ENCODE data around the gene PCDHGA6. TPM values are rescaled to one million over a fixed set of nuclear protein-coding genes. Genes with fewer than 3 reads are reported as not detected.
"Not testable (repeated sequence)": the region's sequence is repeated elsewhere in the genome, so short reads cannot be mapped to it uniquely, and the experiment has no call there.

PCDHGA6 gene
- total and polyA plus RNA-seq, 7 donors: 0.03 to 2.5 (median 1.3) TPM

GRCh38 chr5:141397756-141398551 is 24.3 kb downstream of the PCDHGA6 start, which contains the start of gene PCDHGB5:
Gene PCDHGB5 (plus strand): TSS chr5:141397947. CDS start chr5:141398128, 181 bp downstream.
- intact Hi-C loops (cut with DNase I); H3K9me3 ChIP-seq; H3K36me3 ChIP-seq (ENCODE audit: insufficient read depth in 1 of 2, low read depth in 1 of 2); H3K4me1 ChIP-seq: not testable (repeated sequence)
- peak within 1 kb of the TSS; percentile 51 for H3K27ac ChIP-seq
- ATAC-seq: peak; percentile 90 to 95 (median 93)
- 7 to 9% (median 8%) methylated on average over 21 to 25 of the region's 43 CpGs for WGBS, 3 donors
- H3K27me3 ChIP-seq (ENCODE audit: insufficient read depth in 3 of 3, low read length in 2 of 3): peaks cover 0 to 48% (median 12%) of the 10 kb centered on the region in 3 donors
- DNase-seq: peak; percentile 46 to 72
- H3K4me3 ChIP-seq: peak within 1 kb of the TSS; percentile 63
- TF ChIP-seq CTCF (IDR thresholded peaks at IDR 0.05): peak; percentile 71

GRCh38 chr5:141398608-141399007 is 24.9 kb downstream of the PCDHGA6 start:
- H3K27me3 ChIP-seq (ENCODE audit: insufficient read depth in 3 of 3, low read length in 2 of 3): peaks cover 0 to 50% (median 16%) of the 10 kb centered on the region in 3 donors
- no peaks in the 10 kb centered on the region for H3K36me3 ChIP-seq (ENCODE audit: insufficient read depth in 1 of 2, low read depth in 1 of 2)
- DNase-seq: peak in 1 of 2 donors; percentile 52
- peaks cover 4% of the 10 kb centered on the region for H3K9me3 ChIP-seq
- peaks cover 4% of the 10 kb centered on the region for H3K4me1 ChIP-seq
- peak; percentile 55 to 80 (median 66) for ATAC-seq
- peak overlapping the region; percentile 42 for H3K4me3 ChIP-seq
- peak; percentile 10 for TF ChIP-seq CTCF (IDR thresholded peaks at IDR 0.05)
- intact Hi-C loops (cut with DNase I): no loop called here
- H3K27ac ChIP-seq: no peak overlapping the region
- WGBS, 3 donors: 17 to 28% (median 24%) methylated on average over 15 of the region's 15 CpGs

DNA sequence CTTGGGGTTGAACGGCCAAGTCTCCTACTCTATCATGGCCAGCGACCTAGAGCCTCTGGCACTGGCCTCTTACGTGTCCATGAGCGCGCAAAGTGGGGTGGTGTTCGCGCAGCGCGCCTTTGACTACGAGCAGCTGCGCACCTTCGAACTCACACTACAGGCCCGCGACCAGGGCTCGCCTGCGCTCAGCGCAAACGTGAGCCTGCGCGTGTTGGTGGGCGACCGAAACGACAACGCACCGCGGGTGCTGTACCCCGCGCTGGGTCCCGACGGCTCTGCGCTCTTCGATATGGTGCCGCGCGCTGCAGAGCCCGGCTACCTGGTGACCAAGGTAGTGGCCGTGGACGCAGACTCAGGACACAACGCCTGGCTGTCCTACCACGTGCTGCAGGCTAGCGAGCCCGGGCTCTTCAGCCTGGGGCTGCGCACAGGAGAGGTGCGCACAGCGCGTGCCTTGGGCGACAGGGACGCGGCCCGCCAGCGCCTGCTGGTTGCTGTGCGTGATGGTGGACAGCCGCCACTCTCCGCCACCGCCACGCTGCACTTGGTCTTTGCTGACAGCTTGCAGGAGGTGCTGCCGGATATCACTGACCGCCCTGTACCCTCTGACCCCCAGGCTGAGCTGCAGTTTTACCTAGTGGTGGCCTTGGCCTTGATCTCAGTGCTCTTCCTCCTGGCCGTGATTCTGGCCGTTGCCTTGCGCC is 26.0 kb downstream of the PCDHGA6 start:
- no peak for ATAC-seq
- Histone ChIP-seq H3K4me3 (peak overlapping the region; percentile 42), H3K36me3 (ENCODE audit: insufficient read depth in 1 of 2, low read depth in 1 of 2) (no peaks in the 10 kb centered on the region), H3K9me3 (peaks cover 4% of the 10 kb centered on the region), H3K27me3 (ENCODE audit: insufficient read depth in 3 of 3, low read length in 2 of 3) (peaks cover 0 to 48% (median 17%) of the 10 kb centered on the region in 3 donors), H3K27ac (no peak overlapping the region), H3K4me1 (peaks cover 4% of the 10 kb centered on the region)
- no peak for TF ChIP-seq CTCF (IDR thresholded peaks at IDR 0.05)
- no peak for DNase-seq
- 26 to 34% (median 30%) methylated on average over 56 to 61 of the region's 61 CpGs for WGBS, 3 donors
- intact Hi-C loops (cut with DNase I): no loop called here

GRCh38 chr5:141402553-141403243 is 29.0 kb downstream of the PCDHGA6 start, which contains the start of gene PCDHGA9:
Gene PCDHGA9 (plus strand): TSS chr5:141402778. CDS start chr5:141402953, 175 bp downstream.
- H3K9me3 ChIP-seq: peaks cover 4% of the 10 kb centered on the region
- no peak within 1 kb of the TSS for H3K27ac ChIP-seq
- no peaks in the 10 kb centered on the region for H3K36me3 ChIP-seq (ENCODE audit: insufficient read depth in 1 of 2, low read depth in 1 of 2)
- H3K27me3 ChIP-seq (ENCODE audit: insufficient read depth in 3 of 3, low read length in 2 of 3): peaks cover 0 to 37% (median 17%) of the 10 kb centered on the region in 3 donors
- DNase-seq (peak in 1 of 2 donors; percentile 59), ATAC-seq (peak in 3 of 4 donors; percentile 49 to 60 (median 55))
- intact Hi-C loops (cut with DNase I): no loop called here
- H3K4me3 ChIP-seq: peak within 1 kb of the TSS; percentile 47
- peak; percentile 46 for TF ChIP-seq CTCF (IDR thresholded peaks at IDR 0.05)
- 20 to 22% (median 20%) methylated on average over 27 of the region's 27 CpGs for WGBS, 3 donors
- H3K4me1 ChIP-seq: peaks cover 4% of the 10 kb centered on the region
